Gastrocnemius medialis (tissue), 4 donors: ENCODE data around the gene SPIRE1.

ENCODE experiments used
- CTCF ChIP-seq, 5 experiments: fragments of 450-650 bp in 3 of 5; fragments of 200-600 bp in 2 of 5; sonication (generic) in 2 of 5; IDR thresholded peaks in 4 of 5; conservative IDR thresholded peaks in 1 of 5; 1 replicate in 4 of 5; 2 replicates in 1 of 5; pipeline ENCODE4 v1.5.1; 2016 to 2019; ENCODE audit warnings: antibody characterized with exemption in 5 of 5, mild to moderate bottlenecking in 3 of 5, moderate library complexity in 3 of 5
- POLR2A ChIP-seq, 2 donors: fragments of 450-650 bp; IDR thresholded peaks; one replicate each; pipeline ENCODE4 v1.6.1; 2017; ENCODE audit warnings: antibody characterized with exemption in 2 of 2, mild to moderate bottlenecking in 2 of 2, moderate library complexity in 2 of 2

- TF ChIP-seq CTCF (IDR thresholded peaks at IDR 0.05 in 4 of 5, conservative IDR thresholded peaks at IDR 0.05 in 1 of 5) (no peak), POLR2A (IDR thresholded peaks at IDR 0.05) (no peak)
These were observed 241.7 kb downstream of the SPIRE1 start for GRCh38 chr18:12416098-12416729.
